H1 (cell line): ENCODE results near the gene MROH8. TPM values are rescaled to one million over a fixed set of nuclear protein-coding genes. Genes with fewer than 3 reads are reported as not detected.

Experiments used
- CTCF ChIA-PET: fragments of 300-600 bp; sonication (Branson Sonifier 250); formaldehyde crosslinking; loops from one replicate; lab custom pipeline; 2021; ENCODE audit not compliant: partially characterized antibody; lab: Charles Lee
- POLR2A ChIA-PET: fragments of 300-600 bp; sonication (Branson Sonifier 250); formaldehyde crosslinking; loops from one replicate; lab custom pipeline; 2021; ENCODE audit warnings: inconsistent platforms; ENCODE audit not compliant: partially characterized antibody; lab: Charles Lee
- DNase-seq, 2 experiments: peaks; one replicate each; pipeline versions ENCODE4 v3.0.0 to v3.0.0-alpha.2; 2010 to 2022; ENCODE audit warnings: low spot score in 2 of 2, low read depth in 1 of 2, mixed read lengths in 1 of 2
- FAIRE-seq: peaks from 2 replicates; lab custom pipeline; 2011; peaks lifted over from hg19 to GRCh38; lab: Jason Lieb, UNC
- H2AFZ ChIP-seq: 2 replicates; pipeline ENCODE4 v1.8.1; 2012; ENCODE audit warnings: low read length, inconsistent platforms
- H2AK5ac ChIP-seq: 2 replicates; pipeline ENCODE4 v1.6.1; 2013; ENCODE audit warnings: low read depth, low read length
- H2BK120ac ChIP-seq: replicated peaks from 2 replicates; pipeline ENCODE3; 2013; ENCODE audit warnings: low read depth, low read length, inconsistent platforms
- H2BK12ac ChIP-seq: 2 replicates; pipeline ENCODE4 v1.6.1; 2013; ENCODE audit warnings: low read depth, low read length
- H2BK15ac ChIP-seq: 2 replicates; pipeline ENCODE4 v1.6.1; 2013; ENCODE audit warnings: low read length
- H2BK20ac ChIP-seq: 2 replicates; pipeline ENCODE4 v1.6.1; 2013; ENCODE audit warnings: low read length
- H2BK5ac ChIP-seq: 2 replicates; pipeline ENCODE4 v1.6.1; 2013; ENCODE audit warnings: low read depth, low read length
- H3K14ac ChIP-seq: 2 replicates; pipeline ENCODE4 v1.6.1; 2013; ENCODE audit warnings: inconsistent platforms; ENCODE audit not compliant: insufficient read length
- H3K18ac ChIP-seq: 2 replicates; pipeline ENCODE4 v1.6.1; 2013; ENCODE audit warnings: low read length; ENCODE audit errors: extremely low read depth
- H3K23ac ChIP-seq: 2 replicates; pipeline ENCODE4 v1.6.1; 2013; ENCODE audit warnings: inconsistent platforms; ENCODE audit not compliant: insufficient read length
- H3K23me2 ChIP-seq: 2 replicates; pipeline ENCODE4 v1.6.1; 2013; ENCODE audit warnings: low read depth, low read length
- H3K27ac ChIP-seq: 2 replicates; pipeline ENCODE4 v1.6.1; 2011; ENCODE audit warnings: low read depth, low read length, inconsistent platforms
- H3K27me3 ChIP-seq, 4 experiments: replicated peaks in 1 of 4; 1 replicate in 1 of 4; 2 replicates in 3 of 4; pipeline versions ENCODE4 v1.6.1 to v1.8.1; 2011 to 2013; ENCODE audit warnings: low read length in 3 of 4, mild to moderate bottlenecking in 3 of 4, inconsistent platforms in 2 of 4, mixed read lengths in 2 of 4, moderate library complexity in 1 of 4; ENCODE audit not compliant: control insufficient read depth in 3 of 4, insufficient read depth in 3 of 4; ENCODE audit errors: extremely low read depth in 1 of 4
- H3K36me3 ChIP-seq, 4 experiments: 2 replicates each; pipeline versions ENCODE4 v1.6.1 to v1.8.1; 2011 to 2013; ENCODE audit warnings: mild to moderate bottlenecking in 4 of 4, low read length in 3 of 4, moderate library complexity in 2 of 4, control low read depth in 1 of 4, inconsistent platforms in 1 of 4; ENCODE audit not compliant: insufficient read depth in 4 of 4, control insufficient read depth in 2 of 4
- H3K4ac ChIP-seq: replicated peaks from 2 replicates; pipeline ENCODE3; 2013; ENCODE audit warnings: low read length, low read depth, mixed read lengths, inconsistent platforms; ENCODE audit not compliant: insufficient read length
- H3K4me1 ChIP-seq, 4 experiments: replicated peaks in 1 of 4; 1 replicate in 1 of 4; 2 replicates in 3 of 4; pipeline versions ENCODE4 v1.6.1 to v1.8.1; 2011 to 2013; ENCODE audit warnings: low read length in 3 of 4, inconsistent platforms in 2 of 4, mixed read lengths in 1 of 4; ENCODE audit not compliant: insufficient read depth in 4 of 4, control insufficient read depth in 3 of 4
- H3K4me2 ChIP-seq, 2 experiments: 2 replicates each; pipeline versions ENCODE4 v1.6.1 to v1.8.1; 2011 to 2013; ENCODE audit warnings: low read depth in 2 of 2, low read length in 2 of 2, control low read depth in 1 of 2, inconsistent platforms in 1 of 2, mild to moderate bottlenecking in 1 of 2; ENCODE audit not compliant: insufficient read depth in 1 of 2
- H3K4me3 ChIP-seq, 4 experiments: fragments of 200-600, 300-600 bp in 1 of 4; sonication (generic), shearing (Covaris generic), sonication (Bioruptor Twin) in 1 of 4; 2 replicates each; pipeline versions ENCODE4 v1.5.1 to v1.8.1; 2011 to 2016; ENCODE audit warnings: low read length in 4 of 4, low read depth in 3 of 4, control low read depth in 2 of 4, inconsistent platforms in 2 of 4, mild to moderate bottlenecking in 2 of 4, mixed read lengths in 1 of 4, moderate library complexity in 1 of 4; ENCODE audit not compliant: insufficient read depth in 2 of 4; ENCODE audit errors: extremely low read depth in 1 of 4
- H3K56ac ChIP-seq: replicated peaks from 2 replicates; pipeline ENCODE3; 2013; ENCODE audit warnings: low read depth, mild to moderate bottlenecking, mixed read lengths, low read length, inconsistent platforms; ENCODE audit not compliant: insufficient read length
- H3K79me1 ChIP-seq: 2 replicates; pipeline ENCODE4 v1.6.1; 2013; ENCODE audit warnings: low read depth, low read length, control low read depth
- H3K79me2 ChIP-seq, 2 experiments: 2 replicates each; pipeline versions ENCODE4 v1.6.1 to v1.8.1; 2012 to 2013; ENCODE audit warnings: low read length in 2 of 2, mild to moderate bottlenecking in 2 of 2, inconsistent platforms in 1 of 2; ENCODE audit not compliant: insufficient read depth in 2 of 2, control insufficient read depth in 1 of 2
- H3K9ac ChIP-seq, 4 experiments: replicated peaks in 1 of 4; 1 replicate in 1 of 4; 2 replicates in 3 of 4; pipeline versions ENCODE4 v1.6.1 to v1.8.1; 2011 to 2013; ENCODE audit warnings: low read depth in 3 of 4, low read length in 3 of 4, control low read depth in 2 of 4, mild to moderate bottlenecking in 2 of 4, moderate library complexity in 2 of 4, inconsistent platforms in 1 of 4; ENCODE audit errors: extremely low read depth in 1 of 4
- H3K9me3 ChIP-seq, 2 experiments: 2 replicates each; pipeline versions ENCODE4 v1.6.1 to v1.8.1; 2012 to 2013; ENCODE audit warnings: mild to moderate bottlenecking in 2 of 2, moderate library complexity in 2 of 2, control low read depth in 1 of 2, inconsistent platforms in 1 of 2, low read depth in 1 of 2, low read length in 1 of 2, mixed read lengths in 1 of 2; ENCODE audit not compliant: insufficient read depth in 2 of 2
- H4K20me1 ChIP-seq, 2 experiments: replicated peaks in 1 of 2; 2 replicates each; pipeline versions ENCODE3 to v1.8.1; 2011 to 2013; ENCODE audit warnings: inconsistent platforms in 2 of 2, low read length in 2 of 2, mild to moderate bottlenecking in 1 of 2; ENCODE audit not compliant: insufficient read depth in 2 of 2, control insufficient read depth in 1 of 2
- H4K5ac ChIP-seq: 2 replicates; pipeline ENCODE4 v1.6.1; 2013; ENCODE audit warnings: low read length, low read depth, mixed read lengths, inconsistent platforms; ENCODE audit not compliant: insufficient read length
- H4K8ac ChIP-seq: 2 replicates; pipeline ENCODE4 v1.8.0; 2013; ENCODE audit warnings: mild to moderate bottlenecking, moderate library complexity, low read length, inconsistent platforms; ENCODE audit not compliant: insufficient read depth; ENCODE audit errors: extremely low read depth
- H4K91ac ChIP-seq: replicated peaks from 2 replicates; pipeline ENCODE3; 2013; ENCODE audit warnings: low read length, mixed read lengths, inconsistent platforms; ENCODE audit not compliant: insufficient read length
- CBX5 ChIP-seq: fragments of 300-800, 300-1000 bp; sonication (generic); IDR thresholded peaks from 2 replicates; pipeline ENCODE4 v1.7.1; 2016; ENCODE audit warnings: antibody characterized with exemption, low read length, low read depth
- NANOG ChIP-seq: IDR thresholded peaks from 2 replicates; pipeline ENCODE4 v1.6.1; 2011; ENCODE audit warnings: low read length, low read depth, mild to moderate bottlenecking, inconsistent platforms; ENCODE audit not compliant: insufficient read depth, poor library complexity, severe bottlenecking
- TBP ChIP-seq: IDR thresholded peaks from 2 replicates; pipeline ENCODE4 v1.6.1; 2011; ENCODE audit warnings: low read depth, low read length, improper control_type of control experiment
- USF2 ChIP-seq: IDR thresholded peaks from 2 replicates; pipeline ENCODE4 v1.6.1; 2011; ENCODE audit warnings: low read length, improper control_type of control experiment
- WGBS, 2 experiments: shearing (Covaris generic) in 1 of 2; methylation state at CpG; one replicate each; pipeline versions ENCODE4 v1.1.6 to v1.1.7; 2013 to 2015; ENCODE audit warnings: low lambda C conversion rate in 2 of 2, mixed read lengths in 2 of 2, inconsistent platforms in 1 of 2, low coverage in 1 of 2, missing lambda C conversion rate in 1 of 2; ENCODE audit not compliant: insufficient replicate concordance in 2 of 2, insufficient coverage in 1 of 2, insufficient read length in 1 of 2; ENCODE audit errors: extremely low coverage in 1 of 2, missing lambda C conversion rate in 1 of 2; 5-methylcytosine and 5-hydroxymethylcytosine counted together
- polyA plus RNA-seq, 7 experiments: library from polyadenylated mRNA; depleted of rRNA in 3 of 7; stranded (reverse) in 5 of 7; unstranded in 2 of 7; fragments of >200 nt in 5 of 7; fragments of 200-250 nt in 2 of 7; gene quantifications; 1 replicate in 5 of 7; 2 replicates in 1 of 7; 4 replicates in 1 of 7; pipeline versions ENCODE4 v1.2.1 to v1.2.3, GENCODE V29; 2011 to 2013; ENCODE audit warnings: missing spikeins in 2 of 7, mixed read lengths in 2 of 7
- total RNA-seq: library from RNA; stranded (reverse); fragmentation: NEBNext Ultra II Directional; extraction: Animal tissue kit (Norgen Biotek cat#: 25700); gene quantifications from 2 replicates; pipeline ENCODE4 v1.2.1, GENCODE V29; 2021

MROH8 gene
- total and polyA plus RNA-seq, 2 of the 8 experiments (the other 6 are each of a cell fraction or from before 2014, with no cell fraction given): 0.50 to 0.86 TPM

- FAIRE-seq (no peak), DNase-seq (no peak)
- no peak overlapping the region for H2AFZ ChIP-seq
- no peak overlapping the region for H2BK15ac ChIP-seq
- no peak overlapping the region for H4K91ac ChIP-seq
- H3K27ac ChIP-seq: no peak overlapping the region
- TF ChIP-seq NANOG (no peak), CBX5 (no peak), TBP (no peak), USF2 (no peak)
- peaks cover 11 to 18% of the 10 kb centered on the region in 2 experiments for H4K20me1 ChIP-seq
- H3K27me3 ChIP-seq: no peaks in the 10 kb centered on the region
- H2BK120ac ChIP-seq: no peak overlapping the region
- 80% methylated on average over 6 of the region's 6 CpGs; no CpG with 5 or more reads in 1 of the 2 experiments for WGBS, 2 experiments
- no peak overlapping the region for H3K23ac ChIP-seq
- H2AK5ac ChIP-seq: no peak overlapping the region
- H3K9ac ChIP-seq: no peak overlapping the region
- ChIA-PET POLR2A (interaction anchor here (1.5 to 5.8 kb wide), 2 partner anchors 8 to 11 kb away, joined by 6 to 57 read pairs; partner anchors contain the start of genes MROH8 and RPN2), CTCF (interaction anchor here (0.6 to 4.2 kb wide), 5 partner anchors 9 to 1562 kb away, joined by 3 to 39 read pairs (median 27); partner anchors contain the start of genes MROH8 and RPN2)
- H3K23me2 ChIP-seq: no peaks in the 10 kb centered on the region
- no peaks in the 10 kb centered on the region for H3K4me1 ChIP-seq
- peaks cover 12% of the 10 kb centered on the region for H3K79me1 ChIP-seq
- H3K18ac ChIP-seq: no peak overlapping the region
- H3K36me3 ChIP-seq: peaks cover 12 to 56% (median 24%) of the 10 kb centered on the region in 4 experiments; a peak in 7 of 8 replicates
- H4K8ac ChIP-seq: no peak overlapping the region
- H2BK5ac ChIP-seq: no peak overlapping the region
- H2BK12ac ChIP-seq: no peak overlapping the region
- H4K5ac ChIP-seq: no peak overlapping the region
- no peak overlapping the region for H3K56ac ChIP-seq
- H3K9me3 ChIP-seq: no peaks in the 10 kb centered on the region
- no peak overlapping the region for H2BK20ac ChIP-seq
- peaks cover 11 to 85% of the 10 kb centered on the region in 2 experiments; a peak in 3 of 4 replicates for H3K79me2 ChIP-seq
- H3K4me3 ChIP-seq: no peak overlapping the region
- H3K4me2 ChIP-seq: no peak overlapping the region
- H3K14ac ChIP-seq: no peak overlapping the region
- no peak overlapping the region for H3K4ac ChIP-seq
Measured at GRCh38 chr20:37189416-37190016, 10.2 kb upstream of the MROH8 start.
